KMS-11 (cell line): ENCODE data around the gene CCDC141.
A peak's percentile ranks its signal among the peaks of the same experiment; 100 is the strongest.
"Not testable (repeated sequence)": the region's sequence is repeated elsewhere in the genome, so short reads cannot be mapped to it uniquely, and the experiment has no call there.

Experiments
- H2AFZ ChIP-seq: fragments of 200-600 bp; sonication (generic); 2 replicates; pipeline ENCODE4 v1.6.1; 2016; ENCODE audit warnings: antibody characterized with exemption, mixed run types, low read depth
- H3K27ac ChIP-seq: fragments of 200-600 bp; sonication (generic); 2 replicates; pipeline ENCODE4 v1.6.1; 2016; ENCODE audit warnings: mild to moderate bottlenecking, mixed run types
- H3K27me3 ChIP-seq: fragments of 200-600 bp; sonication (generic); 2 replicates; pipeline ENCODE4 v1.6.1; 2017; ENCODE audit warnings: mild to moderate bottlenecking, low read depth, mixed run types, moderate library complexity; ENCODE audit not compliant: insufficient read depth
- H3K36me3 ChIP-seq: fragments of 200-600 bp; sonication (generic); 2 replicates; pipeline ENCODE4 v1.6.1; 2017; ENCODE audit warnings: mild to moderate bottlenecking, mixed run types; ENCODE audit not compliant: insufficient read depth
- H3K4me1 ChIP-seq: fragments of 200-600 bp; sonication (generic); 2 replicates; pipeline ENCODE4 v1.6.1; 2016; ENCODE audit warnings: mild to moderate bottlenecking, low read depth, mixed run types; ENCODE audit not compliant: poor library complexity, severe bottlenecking
- H3K4me2 ChIP-seq: fragments of 200-600 bp; sonication (generic); 2 replicates; pipeline ENCODE4 v1.7.0; 2016; ENCODE audit warnings: mild to moderate bottlenecking, mixed run types
- H3K4me3 ChIP-seq: fragments of 200-600 bp; sonication (generic); IDR thresholded peaks from 2 replicates; pipeline ENCODE4 v1.6.1; 2017; ENCODE audit warnings: low read depth, low read length, mixed read lengths; ENCODE audit not compliant: insufficient read depth
- H3K79me2 ChIP-seq: fragments of 200-600 bp; sonication (generic); 2 replicates; pipeline ENCODE4 v1.6.1; 2016; ENCODE audit warnings: low read depth, mixed run types; ENCODE audit not compliant: insufficient read depth
- H3K9ac ChIP-seq: fragments of 200-600 bp; sonication (generic); 2 replicates; pipeline ENCODE4 v1.6.1; 2016; ENCODE audit warnings: mild to moderate bottlenecking, mixed run types
- H4K20me1 ChIP-seq: fragments of 200-600 bp; sonication (generic); 2 replicates; pipeline ENCODE4 v1.6.1; 2016; ENCODE audit warnings: mild to moderate bottlenecking, mixed run types; ENCODE audit not compliant: insufficient read depth
- TF ChIP-seq, protein P1 (sequence below): fragments of 200-600 bp; sonication (generic); conservative IDR thresholded peaks from 2 replicates; pipeline ENCODE4 v1.6.1; 2017; ENCODE audit warnings: low read depth, mild to moderate bottlenecking, antibody characterized with exemption, low read length, moderate library complexity, mixed read lengths

Gene CCDC141

DNA sequence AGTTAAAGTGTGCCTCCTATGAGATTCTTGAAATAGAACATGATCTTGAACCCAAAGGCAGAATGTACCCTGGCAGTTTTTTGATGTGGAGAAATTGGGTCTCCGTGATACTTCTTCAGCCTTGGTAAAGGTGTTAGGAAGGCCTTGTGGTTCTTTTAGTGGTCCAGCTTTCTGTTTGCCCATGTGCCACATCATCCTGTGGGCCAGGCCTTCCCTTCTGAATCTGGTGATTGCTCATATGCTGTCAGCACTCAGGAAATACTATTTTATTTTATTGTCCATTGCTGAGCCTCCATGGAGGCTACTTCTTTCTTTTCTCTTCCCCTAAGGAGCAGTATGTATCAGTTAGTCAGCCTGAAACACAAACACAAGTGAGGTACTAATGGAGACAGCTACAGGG, 52.9 kb downstream of the CCDC141 start:
- H3K27ac ChIP-seq = no peak overlapping the region
- no peaks in the 10 kb centered on the region for H3K36me3 ChIP-seq
- no peak overlapping the region for H3K4me3 ChIP-seq
- H3K79me2 ChIP-seq = no peaks in the 10 kb centered on the region
- no peak overlapping the region for H3K4me2 ChIP-seq
- no peak overlapping the region for H3K9ac ChIP-seq
- TF ChIP-seq, protein P1, sequence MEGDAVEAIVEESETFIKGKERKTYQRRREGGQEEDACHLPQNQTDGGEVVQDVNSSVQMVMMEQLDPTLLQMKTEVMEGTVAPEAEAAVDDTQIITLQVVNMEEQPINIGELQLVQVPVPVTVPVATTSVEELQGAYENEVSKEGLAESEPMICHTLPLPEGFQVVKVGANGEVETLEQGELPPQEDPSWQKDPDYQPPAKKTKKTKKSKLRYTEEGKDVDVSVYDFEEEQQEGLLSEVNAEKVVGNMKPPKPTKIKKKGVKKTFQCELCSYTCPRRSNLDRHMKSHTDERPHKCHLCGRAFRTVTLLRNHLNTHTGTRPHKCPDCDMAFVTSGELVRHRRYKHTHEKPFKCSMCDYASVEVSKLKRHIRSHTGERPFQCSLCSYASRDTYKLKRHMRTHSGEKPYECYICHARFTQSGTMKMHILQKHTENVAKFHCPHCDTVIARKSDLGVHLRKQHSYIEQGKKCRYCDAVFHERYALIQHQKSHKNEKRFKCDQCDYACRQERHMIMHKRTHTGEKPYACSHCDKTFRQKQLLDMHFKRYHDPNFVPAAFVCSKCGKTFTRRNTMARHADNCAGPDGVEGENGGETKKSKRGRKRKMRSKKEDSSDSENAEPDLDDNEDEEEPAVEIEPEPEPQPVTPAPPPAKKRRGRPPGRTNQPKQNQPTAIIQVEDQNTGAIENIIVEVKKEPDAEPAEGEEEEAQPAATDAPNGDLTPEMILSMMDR = no peak
- H2AFZ ChIP-seq = no peak overlapping the region
- H3K27me3 ChIP-seq = no peaks in the 10 kb centered on the region
- H4K20me1 ChIP-seq = no peaks in the 10 kb centered on the region
- H3K4me1 ChIP-seq = peaks cover 31% of the 10 kb centered on the region

DNA sequence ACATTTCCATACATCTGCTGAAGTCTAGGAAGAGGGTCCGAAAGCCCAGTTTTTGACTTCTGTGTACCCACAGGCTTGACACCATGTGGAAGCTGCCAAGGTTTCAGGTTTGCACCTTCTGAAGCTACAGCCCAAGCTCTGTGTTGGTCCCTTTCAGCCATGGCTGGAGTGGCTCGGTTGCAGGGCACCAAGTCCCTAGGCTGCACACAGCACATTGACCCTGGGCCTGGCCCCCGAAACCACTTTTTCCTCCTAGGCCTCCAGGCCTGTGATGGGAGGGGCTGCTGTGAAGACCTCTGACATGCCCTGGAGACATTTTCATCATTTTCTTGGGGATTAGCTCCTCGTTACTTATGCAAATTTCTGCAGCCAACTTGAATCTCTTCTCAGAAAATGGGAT, 55.7 kb downstream of the CCDC141 start:
- Histone ChIP-seq H2AFZ (no peak overlapping the region), H4K20me1 (no peaks in the 10 kb centered on the region), H3K36me3 (no peaks in the 10 kb centered on the region), H3K27ac (no peak overlapping the region), H3K79me2 (no peaks in the 10 kb centered on the region), H3K27me3 (no peaks in the 10 kb centered on the region), H3K4me2 (no peak overlapping the region), H3K4me3 (no peak overlapping the region), H3K4me1 (peaks cover 47% of the 10 kb centered on the region), H3K9ac (no peak overlapping the region)
- TF ChIP-seq, protein P1 = no peak

DNA sequence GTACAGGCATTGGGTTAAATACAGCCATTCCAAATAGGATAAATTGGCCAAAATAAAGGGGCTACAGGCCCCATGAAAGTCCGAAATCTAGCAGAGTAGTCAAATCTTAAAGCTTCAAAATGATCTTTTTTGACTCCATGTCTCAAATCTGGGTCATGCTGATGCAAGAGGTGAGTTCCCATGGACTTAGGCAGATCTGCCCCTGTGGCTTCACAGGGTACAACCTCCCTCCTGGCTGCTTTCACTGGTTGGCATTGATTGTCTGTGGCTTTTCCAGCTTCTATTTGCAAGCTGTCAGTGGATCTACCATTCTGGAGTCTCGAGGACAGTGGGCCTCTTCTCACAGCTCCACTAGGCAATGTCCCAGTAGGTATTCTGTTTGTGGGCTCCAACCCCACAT, 56.1 kb downstream of the CCDC141 start:
- H3K4me1 ChIP-seq = peaks cover 43% of the 10 kb centered on the region
- TF ChIP-seq, protein P1 = no peak
- H3K79me2 ChIP-seq = no peaks in the 10 kb centered on the region
- H2AFZ ChIP-seq = no peak overlapping the region
- H3K36me3 ChIP-seq = no peaks in the 10 kb centered on the region
- H3K4me2 ChIP-seq = no peak overlapping the region
- no peak overlapping the region for H3K27ac ChIP-seq
- H3K4me3 ChIP-seq = no peak overlapping the region
- no peak overlapping the region for H3K9ac ChIP-seq
- no peaks in the 10 kb centered on the region for H3K27me3 ChIP-seq
- H4K20me1 ChIP-seq = no peaks in the 10 kb centered on the region

DNA sequence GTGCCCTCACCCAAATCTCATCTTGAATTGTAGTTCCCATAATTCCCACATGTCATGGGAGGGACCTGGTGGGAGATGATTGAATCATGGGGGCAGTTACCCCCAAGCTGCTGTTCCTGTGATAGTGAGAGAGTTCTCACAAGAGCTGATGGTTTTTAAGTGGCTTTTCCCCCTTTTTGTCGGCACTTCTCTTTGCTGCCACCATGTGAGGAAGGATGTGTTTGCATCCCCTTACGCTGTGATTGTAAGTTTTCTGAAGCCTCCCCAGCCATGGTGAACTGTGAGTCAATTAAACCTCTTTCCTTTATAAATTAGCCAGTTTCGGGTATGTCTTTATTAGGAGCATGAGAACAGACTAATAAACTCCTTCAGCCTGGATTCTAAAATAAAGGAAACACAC, 57.2 kb downstream of the CCDC141 start:
- not testable (repeated sequence) for H3K4me2 ChIP-seq, H3K79me2 ChIP-seq, H3K27me3 ChIP-seq, H3K36me3 ChIP-seq, H3K9ac ChIP-seq, H3K27ac ChIP-seq, H4K20me1 ChIP-seq, H2AFZ ChIP-seq, H3K4me3 ChIP-seq
- H3K4me1 ChIP-seq = peaks cover 35% of the 10 kb centered on the region

DNA sequence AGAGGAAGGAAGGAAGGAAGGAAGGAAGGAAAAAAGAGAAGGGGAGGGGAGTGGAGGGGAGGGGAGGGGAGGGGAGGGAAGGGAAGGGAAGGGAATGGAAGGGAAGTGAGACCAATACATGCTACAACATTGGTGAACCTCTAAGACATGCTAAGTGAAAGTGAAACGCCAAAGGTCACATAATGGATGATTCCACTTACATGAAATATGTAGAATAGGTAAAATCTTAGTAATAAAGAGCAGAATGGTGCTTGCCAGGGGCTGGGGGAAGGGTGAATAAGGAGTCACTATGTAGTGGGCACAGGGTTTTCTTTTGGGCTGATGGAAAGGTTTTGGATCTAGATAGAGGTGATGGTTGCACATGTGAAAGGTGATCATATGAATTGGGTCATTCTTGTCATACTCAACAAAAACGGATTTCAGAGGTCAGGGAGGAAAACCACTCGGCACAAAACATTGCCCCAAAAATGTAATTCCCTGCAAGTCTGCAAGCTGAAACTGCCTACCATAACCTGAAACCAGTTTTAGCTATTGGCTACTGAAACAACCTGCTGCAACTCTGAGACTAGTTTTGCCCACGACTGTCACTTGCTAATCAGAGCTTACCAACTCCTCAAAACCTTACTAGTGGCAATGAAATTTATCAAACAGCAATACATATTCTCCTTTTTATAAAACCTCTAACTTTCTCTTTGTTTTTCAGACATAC, 59.2 kb downstream of the CCDC141 start:
- TF ChIP-seq, protein P1 = no peak
- Histone ChIP-seq H4K20me1 (no peaks in the 10 kb centered on the region), H3K4me2 (peak overlapping the region; percentile 63), H3K4me3 (no peak overlapping the region), H3K27me3 (no peaks in the 10 kb centered on the region), H3K4me1 (peaks cover 35% of the 10 kb centered on the region), H3K27ac (peak overlapping the region; percentile 45), H3K36me3 (no peaks in the 10 kb centered on the region), H2AFZ (peak overlapping the region; percentile 2), H3K9ac (no peak overlapping the region), H3K79me2 (no peaks in the 10 kb centered on the region)

DNA sequence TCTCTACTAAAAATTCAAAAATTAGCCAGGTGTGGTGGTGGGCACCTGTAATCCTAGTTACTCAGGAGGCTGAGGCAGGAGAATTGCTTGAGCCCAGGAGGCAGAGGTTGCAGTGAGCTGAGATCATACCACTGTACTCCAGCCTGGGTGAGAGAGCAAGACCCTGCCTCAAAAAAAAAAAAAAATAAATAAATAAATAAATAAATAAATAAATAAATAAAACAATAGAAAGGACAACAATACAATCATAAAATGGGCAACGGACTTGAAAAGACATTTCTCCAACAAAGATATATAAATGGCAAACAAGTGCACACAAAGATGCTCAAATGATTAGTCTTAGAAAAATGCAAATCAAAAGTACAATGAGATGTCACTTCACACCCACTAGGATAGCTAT, 60.5 kb downstream of the CCDC141 start:
- H4K20me1 ChIP-seq, H3K27ac ChIP-seq, H3K36me3 ChIP-seq, H2AFZ ChIP-seq, H3K4me2 ChIP-seq, H3K9ac ChIP-seq, H3K4me3 ChIP-seq, H3K27me3 ChIP-seq, H3K79me2 ChIP-seq: not testable (repeated sequence)
- H3K4me1 ChIP-seq = peaks cover 35% of the 10 kb centered on the region

DNA sequence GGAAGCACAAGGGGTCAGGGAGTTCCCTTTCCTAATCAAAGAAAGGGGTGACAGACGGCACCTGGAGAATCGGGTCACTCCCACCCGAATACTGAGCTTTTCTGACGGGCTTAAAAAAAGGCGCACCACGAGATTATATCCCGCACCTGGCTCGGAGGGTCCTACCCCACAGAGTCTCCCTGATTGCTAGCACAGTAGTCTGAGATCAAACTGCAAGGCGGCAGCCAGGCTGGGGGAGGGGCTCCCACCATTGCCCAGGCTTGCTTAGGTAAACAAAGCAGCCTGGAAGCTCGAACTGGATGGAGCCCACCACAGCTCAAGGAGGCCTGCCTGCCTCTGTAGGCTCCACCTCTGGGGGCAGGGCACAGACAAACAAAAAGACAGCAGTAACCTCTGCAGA, 67.3 kb downstream of the CCDC141 start:
- not testable (repeated sequence) for H3K4me3 ChIP-seq, H3K4me1 ChIP-seq, H3K36me3 ChIP-seq, H4K20me1 ChIP-seq, H3K9ac ChIP-seq, H3K27me3 ChIP-seq, H3K27ac ChIP-seq, H3K4me2 ChIP-seq, H2AFZ ChIP-seq, H3K79me2 ChIP-seq
